Hippocampal formation (tissue), 2 donors: Measurements from ENCODE around the gene TOMM34.

ENCODE experiments used
- DNase-seq, 2 donors: peaks; one replicate each; lab custom pipeline; 2025; lab: John Stamatoyannopoulos, UW

Gene TOMM34

GRCh38 chr20:44962483-44962882 lies 2.3 kb upstream of the TOMM34 start:
- DNase-seq, result no peak

- DNase-seq, result no peak
Observed at GRCh38 chr20:44961870-44962267, 1.7 kb upstream of the TOMM34 start.

GRCh38 chr20:44961011-44961869 lies 1.0 kb upstream of the TOMM34 start:
- no peak for DNase-seq

GRCh38 chr20:44959638-44960102 lies 527 bp downstream of the TOMM34 start:
- no peak for DNase-seq

GRCh38 chr20:44959082-44959637 lies 1.0 kb downstream of the TOMM34 start:
- no peak for DNase-seq

- no peak for DNase-seq
Observed at GRCh38 chr20:44958276-44958675, 1.9 kb downstream of the TOMM34 start.

GRCh38 chr20:44956410-44956809 lies 3.8 kb downstream of the TOMM34 start:
- no peak for DNase-seq

- no peak for DNase-seq
Observed at GRCh38 chr20:44955270-44955669, 4.9 kb downstream of the TOMM34 start.

- no peak for DNase-seq
Observed at GRCh38 chr20:44954211-44954610, 6.0 kb downstream of the TOMM34 start.

- DNase-seq, result no peak
Observed at GRCh38 chr20:44952731-44953130, 7.5 kb downstream of the TOMM34 start.

- no peak for DNase-seq
Observed at GRCh38 chr20:44950368-44950767, 9.8 kb downstream of the TOMM34 start.

GRCh38 chr20:44948513-44948912 lies 11.7 kb downstream of the TOMM34 start:
- no peak for DNase-seq

- no peak for DNase-seq
Observed at GRCh38 chr20:44948107-44948506, 12.1 kb downstream of the TOMM34 start.

GRCh38 chr20:44946271-44946852 lies 13.8 kb downstream of the TOMM34 start:
- DNase-seq, result no peak

- no peak for DNase-seq
Observed at GRCh38 chr20:44945261-44945660, 14.9 kb downstream of the TOMM34 start.

GRCh38 chr20:44943828-44944227 lies 16.4 kb downstream of the TOMM34 start:
- DNase-seq, result no peak

- no peak for DNase-seq
Observed at GRCh38 chr20:44942264-44942973, 17.8 kb downstream of the TOMM34 start.

GRCh38 chr20:44941120-44941691 lies 19.0 kb downstream of the TOMM34 start:
- DNase-seq, result no peak

- DNase-seq, result no peak
Observed at GRCh38 chr20:44938637-44939036, 21.6 kb downstream of the TOMM34 start.

- DNase-seq, result no peak
Observed at GRCh38 chr20:44936510-44936909, 23.7 kb downstream of the TOMM34 start.

- no peak for DNase-seq
Observed at GRCh38 chr20:44932916-44933315, 27.3 kb downstream of the TOMM34 start.

GRCh38 chr20:44931911-44932310 lies 28.3 kb downstream of the TOMM34 start:
- no peak for DNase-seq
